A204.1 (cell line): ENCODE data around the gene C4A.
"Not testable (repeated sequence)": the region's sequence is repeated elsewhere in the genome, so short reads cannot be mapped to it uniquely, and the experiment has no call there.

ENCODE experiments used
- FAIRE-seq: peaks from 2 replicates; lab custom pipeline; 2012; peaks lifted over from hg19 to GRCh38; lab: Jason Lieb, UNC

Gene C4A

GRCh38 chr6:32035283-32036013, 53.6 kb downstream of the C4A start:
- not testable (repeated sequence) for FAIRE-seq

- not testable (repeated sequence) for FAIRE-seq
Observed at GRCh38 chr6:32037136-32037535, 55.3 kb downstream of the C4A start.

GRCh38 chr6:32037598-32038524, 56.0 kb downstream of the C4A start, which contains the start of gene CYP21A2:
Gene CYP21A2 (plus strand): TSS chr6:32038415. CDS start chr6:32038423, 8 bp downstream.
- not testable (repeated sequence) for FAIRE-seq

DNA sequence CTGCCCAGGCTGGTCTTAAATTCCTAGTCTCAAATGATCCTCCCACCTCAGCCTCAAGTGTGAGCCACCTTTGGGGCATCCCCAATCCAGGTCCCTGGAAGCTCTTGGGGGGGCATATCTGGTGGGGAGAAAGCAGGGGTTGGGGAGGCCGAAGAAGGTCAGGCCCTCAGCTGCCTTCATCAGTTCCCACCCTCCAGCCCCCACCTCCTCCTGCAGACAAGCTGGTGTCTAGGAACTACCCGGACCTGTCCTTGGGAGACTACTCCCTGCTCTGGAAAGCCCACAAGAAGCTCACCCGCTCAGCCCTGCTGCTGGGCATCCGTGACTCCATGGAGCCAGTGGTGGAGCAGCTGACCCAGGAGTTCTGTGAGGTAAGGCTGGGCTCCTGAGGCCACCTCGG, 57.0 kb downstream of the C4A start:
- FAIRE-seq = not testable (repeated sequence)

- FAIRE-seq = not testable (repeated sequence)
Observed at GRCh38 chr6:32039321-32040274, 57.7 kb downstream of the C4A start.

DNA sequence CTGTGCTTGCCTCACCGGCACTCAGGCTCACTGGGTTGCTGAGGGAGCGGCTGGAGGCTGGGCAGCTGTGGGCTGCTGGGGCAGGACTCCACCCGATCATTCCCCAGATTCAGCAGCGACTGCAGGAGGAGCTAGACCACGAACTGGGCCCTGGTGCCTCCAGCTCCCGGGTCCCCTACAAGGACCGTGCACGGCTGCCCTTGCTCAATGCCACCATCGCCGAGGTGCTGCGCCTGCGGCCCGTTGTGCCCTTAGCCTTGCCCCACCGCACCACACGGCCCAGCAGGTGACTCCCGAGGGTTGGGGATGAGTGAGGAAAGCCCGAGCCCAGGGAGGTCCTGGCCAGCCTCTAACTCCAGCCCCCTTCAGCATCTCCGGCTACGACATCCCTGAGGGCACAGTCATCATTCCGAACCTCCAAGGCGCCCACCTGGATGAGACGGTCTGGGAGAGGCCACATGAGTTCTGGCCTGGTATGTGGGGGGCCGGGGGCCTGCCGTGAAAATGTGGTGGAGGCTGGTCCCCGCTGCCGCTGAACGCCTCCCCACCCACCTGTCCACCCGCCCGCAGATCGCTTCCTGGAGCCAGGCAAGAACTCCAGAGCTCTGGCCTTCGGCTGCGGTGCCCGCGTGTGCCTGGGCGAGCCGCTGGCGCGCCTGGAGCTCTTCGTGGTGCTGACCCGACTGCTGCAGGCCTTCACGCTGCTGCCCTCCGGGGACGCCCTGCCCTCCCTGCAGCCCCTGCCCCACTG, 58.6 kb downstream of the C4A start:
- not testable (repeated sequence) for FAIRE-seq

DNA sequence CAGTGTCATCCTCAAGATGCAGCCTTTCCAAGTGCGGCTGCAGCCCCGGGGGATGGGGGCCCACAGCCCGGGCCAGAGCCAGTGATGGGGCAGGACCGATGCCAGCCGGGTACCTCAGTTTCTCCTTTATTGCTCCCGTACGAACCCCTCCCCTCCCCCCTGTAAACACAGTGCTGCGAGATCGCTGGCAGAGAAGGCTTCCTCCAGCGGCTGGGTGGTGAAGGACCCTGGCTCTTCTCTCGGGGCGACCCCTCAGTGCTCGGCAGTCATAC, 59.1 kb downstream of the C4A start:
- not testable (repeated sequence) for FAIRE-seq

DNA sequence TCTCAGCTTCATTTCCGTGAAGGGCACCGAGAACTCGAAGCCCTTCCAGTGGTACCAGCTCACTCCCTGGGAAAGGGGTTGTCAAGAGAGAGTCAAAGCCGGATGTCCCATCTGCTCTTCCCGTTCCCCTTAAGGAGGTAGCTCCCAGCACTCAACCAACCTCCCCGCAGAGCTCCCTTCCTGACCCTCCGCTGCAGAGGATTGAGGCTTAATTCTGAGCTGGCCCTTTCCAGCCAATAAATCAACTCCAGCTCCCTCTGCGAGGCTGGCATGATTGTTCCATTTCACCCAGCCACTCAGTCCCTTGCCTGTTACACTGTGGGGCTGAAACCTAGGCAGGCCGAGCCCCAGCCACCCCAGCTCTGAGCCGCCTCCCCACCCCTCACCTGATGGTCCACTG, 59.5 kb downstream of the C4A start:
- FAIRE-seq = not testable (repeated sequence)

- FAIRE-seq = not testable (repeated sequence)
Observed at GRCh38 chr6:32042276-32042675, 60.4 kb downstream of the C4A start.

DNA sequence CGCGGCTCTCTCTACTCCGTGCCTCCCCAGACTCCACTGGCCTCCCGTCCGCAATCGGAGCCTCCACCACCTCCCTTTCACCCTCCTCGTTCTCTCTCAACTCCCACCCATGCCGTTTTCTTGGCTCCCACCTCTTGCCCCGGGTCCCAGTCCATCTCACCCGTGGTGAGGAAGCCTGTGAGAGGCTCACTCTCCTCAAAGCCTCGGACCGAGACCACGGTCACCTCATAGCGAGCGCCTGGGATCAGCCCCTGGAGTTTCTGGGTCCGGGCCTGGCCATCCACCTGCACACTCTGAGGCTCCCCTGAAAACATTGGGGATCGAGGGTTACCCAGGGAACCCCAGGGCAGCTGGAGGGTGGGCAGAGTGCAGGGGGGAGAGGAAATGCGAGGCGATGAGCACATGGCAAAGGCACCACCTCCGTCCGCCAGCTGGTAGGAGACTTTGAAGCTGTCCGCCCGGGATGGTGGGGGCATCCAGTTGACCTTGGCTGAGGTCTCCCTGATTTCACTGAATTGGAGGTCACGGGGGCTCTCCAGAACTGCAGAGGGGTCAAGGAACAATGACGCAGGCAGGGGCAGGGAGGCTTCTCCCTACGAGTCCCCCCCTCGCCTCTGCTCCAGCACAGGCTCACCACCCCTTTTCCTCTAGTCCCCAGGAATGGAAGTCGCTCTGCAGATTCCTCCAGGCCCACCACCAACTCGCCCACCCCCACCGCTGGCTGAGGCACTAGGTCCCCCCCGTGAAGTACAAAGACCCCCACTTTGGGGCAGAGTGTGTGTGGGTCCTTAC, 61.9 kb downstream of the C4A start:
- not testable (repeated sequence) for FAIRE-seq

GRCh38 chr6:32044916-32045315, 63.1 kb downstream of the C4A start:
- not testable (repeated sequence) for FAIRE-seq

GRCh38 chr6:32045811-32046449, 64.1 kb downstream of the C4A start:
- FAIRE-seq = no peak

DNA sequence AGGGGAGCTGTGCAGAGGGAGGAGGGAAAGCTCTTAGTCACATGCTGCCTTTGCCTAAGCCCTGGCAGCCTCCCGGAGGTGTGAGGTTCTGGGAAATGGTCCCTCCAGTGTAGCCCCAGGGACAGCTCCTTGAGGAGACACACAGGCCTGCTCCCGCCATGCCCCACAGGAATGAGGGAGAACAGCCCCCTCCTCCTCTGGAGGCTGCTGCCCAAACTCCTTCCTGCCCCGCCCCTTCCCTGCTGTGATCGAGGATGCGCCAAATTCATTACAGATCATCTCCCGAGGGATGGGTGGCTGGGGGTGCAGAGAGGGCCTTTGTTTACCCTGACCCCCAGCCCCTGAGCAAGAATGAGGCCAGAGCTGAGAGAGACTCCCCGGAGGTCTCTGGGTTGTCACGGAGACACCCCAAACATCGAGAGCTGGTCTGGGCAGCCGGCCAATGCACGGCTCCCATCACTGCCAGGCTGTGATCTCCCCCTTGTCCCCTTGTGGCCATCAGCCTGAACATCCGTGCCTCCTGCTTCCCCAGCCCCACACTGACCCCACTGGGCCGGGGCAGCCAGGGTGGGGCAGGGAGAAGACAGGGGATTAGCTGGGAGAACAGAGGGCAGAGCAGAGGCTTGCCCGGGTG, 64.7 kb downstream of the C4A start:
- no peak for FAIRE-seq

DNA sequence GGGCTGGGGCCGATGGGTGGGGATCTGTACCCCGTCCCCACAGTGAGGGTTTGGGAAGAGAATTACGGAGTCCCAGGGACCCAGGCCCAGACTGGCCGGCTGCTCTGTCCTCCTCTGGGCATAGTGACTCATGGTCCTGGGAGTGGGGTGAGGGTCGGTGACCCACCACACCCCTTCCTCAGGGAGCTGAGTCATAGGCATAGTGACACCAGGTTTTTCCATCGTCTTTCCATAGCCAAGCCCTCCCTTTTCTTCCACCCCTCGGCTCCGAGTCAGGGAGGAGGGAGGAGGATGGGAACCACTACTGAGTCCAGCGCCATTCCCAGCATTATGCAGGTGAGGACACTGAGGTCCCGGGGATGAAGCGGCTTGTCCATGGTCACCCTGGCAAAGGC, 65.2 kb downstream of the C4A start:
- FAIRE-seq = no peak

- no peak for FAIRE-seq
Observed at GRCh38 chr6:32047539-32047854, 65.6 kb downstream of the C4A start.

DNA sequence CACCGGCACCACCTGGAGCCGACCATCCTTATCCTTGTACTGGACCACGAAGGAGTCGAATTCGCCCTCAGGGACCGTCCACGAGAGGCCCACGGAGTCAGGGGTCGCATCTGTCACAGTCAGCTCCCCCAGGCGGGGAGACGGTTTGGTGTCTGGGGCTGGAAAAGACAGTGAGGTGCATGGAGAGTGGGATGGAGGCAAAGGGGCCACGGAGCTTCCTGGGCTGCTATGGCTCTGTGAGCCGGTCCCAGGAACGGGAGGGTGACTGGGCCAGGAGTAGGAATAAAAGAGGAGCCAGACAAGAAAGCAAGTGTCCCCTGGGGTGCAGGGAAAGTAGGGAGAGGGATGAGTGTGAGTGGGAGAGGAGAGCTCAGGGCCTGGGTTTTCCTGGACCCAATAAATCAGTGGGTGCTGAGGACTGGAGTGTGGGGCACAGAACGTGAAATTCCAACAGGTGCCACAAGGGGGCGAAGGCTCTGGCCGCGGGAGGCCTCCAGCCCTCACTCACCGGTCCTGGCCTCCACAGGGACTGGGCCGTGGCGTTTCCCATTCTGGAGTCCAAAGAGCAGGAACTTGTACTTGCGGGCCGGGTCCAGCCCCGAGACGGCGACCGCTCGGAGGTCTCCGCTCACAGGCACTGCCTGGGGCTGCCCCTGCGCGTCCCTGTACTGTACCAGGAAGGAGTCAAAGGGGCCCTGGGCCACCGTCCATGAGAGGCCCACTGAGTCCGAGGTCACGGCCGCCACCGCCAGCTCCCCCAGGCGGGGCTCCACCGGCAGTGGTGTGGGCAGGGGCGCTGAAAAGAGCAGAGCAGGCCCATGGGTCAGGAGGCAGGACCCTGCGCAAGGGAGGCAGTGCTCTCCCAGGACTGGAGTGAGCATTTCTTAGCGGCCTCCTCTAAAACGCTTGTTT, 66.3 kb downstream of the C4A start:
- FAIRE-seq = no peak

GRCh38 chr6:32049149-32049548, 67.3 kb downstream of the C4A start:
- not testable (repeated sequence) for FAIRE-seq

DNA sequence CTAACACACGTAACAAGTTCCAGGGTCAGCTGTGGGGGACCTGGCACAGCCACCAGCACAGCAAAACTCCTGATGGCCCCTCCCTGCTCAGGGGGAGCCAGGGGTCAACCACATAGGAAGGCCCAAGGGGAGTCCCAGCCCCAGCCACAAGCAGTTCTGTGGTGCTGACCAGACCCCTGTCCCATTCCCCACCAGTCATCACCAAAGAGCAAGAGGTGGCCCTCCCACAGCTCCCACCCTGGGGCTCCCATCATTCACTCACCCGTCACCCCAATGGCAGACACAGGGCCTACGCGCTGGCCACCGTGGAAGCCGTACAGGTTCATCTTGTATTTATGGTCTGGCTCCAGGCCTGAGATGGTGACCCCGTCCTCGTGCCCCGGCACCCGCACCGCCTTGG, 67.9 kb downstream of the C4A start:
- FAIRE-seq = not testable (repeated sequence)

DNA sequence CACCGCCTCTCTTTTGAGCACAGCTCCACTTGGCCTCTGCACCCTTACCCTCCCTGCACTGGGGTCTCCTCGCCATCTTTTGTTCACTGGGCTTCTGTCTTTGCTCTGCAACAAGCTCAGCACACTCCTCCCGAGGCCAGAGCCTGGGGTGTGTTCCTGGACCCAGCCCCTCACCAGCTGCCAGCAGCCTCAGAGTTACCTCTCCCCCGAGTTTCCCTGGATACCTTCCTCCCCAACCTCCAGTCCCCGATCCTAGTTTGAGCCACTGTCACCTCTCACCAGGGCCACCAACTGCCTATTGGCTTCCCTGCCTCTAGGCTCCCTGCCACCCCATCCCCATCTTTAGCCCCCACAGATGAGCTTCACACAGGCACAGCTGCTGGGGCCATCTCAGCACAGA, 68.7 kb downstream of the C4A start:
- no peak for FAIRE-seq
